ENCODE results near the gene RCOR1.

DNA sequence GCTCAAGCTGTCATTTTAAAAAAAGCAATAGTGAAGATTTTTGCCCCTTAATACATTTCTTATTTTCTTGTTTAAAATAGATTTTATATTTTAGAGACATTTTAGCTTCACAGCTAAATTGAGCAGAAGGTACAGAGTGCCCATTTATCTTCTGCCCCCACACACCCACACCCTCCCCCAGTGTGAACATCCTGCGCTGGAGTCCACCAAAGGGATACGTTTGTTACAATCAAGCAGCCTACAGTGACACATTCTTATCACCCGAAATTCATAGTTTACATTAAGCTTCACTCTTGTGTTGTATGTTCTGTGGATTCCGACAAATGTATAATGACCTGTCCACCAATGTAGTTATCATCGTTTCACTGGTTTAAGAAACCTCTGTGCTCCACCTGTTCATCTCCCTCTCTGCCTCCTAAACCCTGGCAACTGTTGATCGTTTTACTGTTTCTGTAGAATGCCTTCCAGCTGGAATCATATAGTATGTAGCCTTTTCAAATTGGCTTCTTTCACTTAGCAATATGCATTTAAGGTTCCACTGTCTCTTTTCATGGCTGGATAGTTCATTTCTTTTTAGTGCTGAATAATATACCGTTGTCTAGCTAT lies 93.8 kb downstream of the RCOR1 start:
- no peak for TF ChIP-seq POLR2A (IDR thresholded peaks at IDR 0.05)
- TF ChIP-seq, protein P1, sequence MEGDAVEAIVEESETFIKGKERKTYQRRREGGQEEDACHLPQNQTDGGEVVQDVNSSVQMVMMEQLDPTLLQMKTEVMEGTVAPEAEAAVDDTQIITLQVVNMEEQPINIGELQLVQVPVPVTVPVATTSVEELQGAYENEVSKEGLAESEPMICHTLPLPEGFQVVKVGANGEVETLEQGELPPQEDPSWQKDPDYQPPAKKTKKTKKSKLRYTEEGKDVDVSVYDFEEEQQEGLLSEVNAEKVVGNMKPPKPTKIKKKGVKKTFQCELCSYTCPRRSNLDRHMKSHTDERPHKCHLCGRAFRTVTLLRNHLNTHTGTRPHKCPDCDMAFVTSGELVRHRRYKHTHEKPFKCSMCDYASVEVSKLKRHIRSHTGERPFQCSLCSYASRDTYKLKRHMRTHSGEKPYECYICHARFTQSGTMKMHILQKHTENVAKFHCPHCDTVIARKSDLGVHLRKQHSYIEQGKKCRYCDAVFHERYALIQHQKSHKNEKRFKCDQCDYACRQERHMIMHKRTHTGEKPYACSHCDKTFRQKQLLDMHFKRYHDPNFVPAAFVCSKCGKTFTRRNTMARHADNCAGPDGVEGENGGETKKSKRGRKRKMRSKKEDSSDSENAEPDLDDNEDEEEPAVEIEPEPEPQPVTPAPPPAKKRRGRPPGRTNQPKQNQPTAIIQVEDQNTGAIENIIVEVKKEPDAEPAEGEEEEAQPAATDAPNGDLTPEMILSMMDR (IDR thresholded peaks at IDR 0.05 in 8 of 11, conservative IDR thresholded peaks at IDR 0.05 in 3 of 11) = no peak
- no peak for TF ChIP-seq POLR2AphosphoS5 (IDR thresholded peaks at IDR 0.05)
